Fibroblast of lung (primary cell): ENCODE measurements around the gene ATAT1. TPM values are rescaled to one million over a fixed set of nuclear protein-coding genes. Genes with fewer than 3 reads are reported as not detected.
A peak's percentile ranks its signal among the peaks of the same experiment; 100 is the strongest.

Experiments
- DNase-seq, 2 donors: peaks; one replicate each; pipeline versions ENCODE4 v3.0.0 to v3.0.0-alpha.2; 2010; ENCODE audit warnings: low read depth in 2 of 2
- H2AFZ ChIP-seq: 2 replicates; pipeline ENCODE4 v1.5.1; 2012; ENCODE audit warnings: low read length, control low read depth, inconsistent platforms
- H3K27ac ChIP-seq: 2 replicates; pipeline ENCODE4 v1.5.1; 2011; ENCODE audit warnings: low read length, control low read depth; ENCODE audit not compliant: insufficient read depth
- H3K27me3 ChIP-seq: 2 replicates; pipeline ENCODE4 v1.5.1; 2011; ENCODE audit warnings: mild to moderate bottlenecking, low read length; ENCODE audit not compliant: control insufficient read depth, insufficient read depth
- H3K36me3 ChIP-seq: 2 replicates; pipeline ENCODE4 v1.5.1; 2011; ENCODE audit warnings: low read length; ENCODE audit not compliant: control insufficient read depth, insufficient read depth
- H3K4me1 ChIP-seq: 2 replicates; pipeline ENCODE4 v1.5.1; 2011; ENCODE audit warnings: low read length; ENCODE audit not compliant: control insufficient read depth, insufficient read depth; ENCODE audit errors: extremely low read depth
- H3K4me2 ChIP-seq: 2 replicates; pipeline ENCODE4 v1.5.1; 2011; ENCODE audit warnings: low read length, control low read depth; ENCODE audit not compliant: insufficient read depth; ENCODE audit errors: extremely low read depth
- H3K4me3 ChIP-seq, 4 experiments: fragments of 200-600 bp in 1 of 4; sonication (generic) in 1 of 4; replicated peaks in 1 of 4; 2 replicates each; pipeline ENCODE4 v1.5.1; 2011 to 2016; ENCODE audit warnings: low read length in 4 of 4, low read depth in 3 of 4, mild to moderate bottlenecking in 3 of 4, control low read depth in 2 of 4, inconsistent platforms in 1 of 4, mixed read lengths in 1 of 4; ENCODE audit not compliant: insufficient read depth in 1 of 4; ENCODE audit errors: control extremely low read depth in 1 of 4
- H3K79me2 ChIP-seq: 2 replicates; pipeline ENCODE4 v1.5.1; 2012; ENCODE audit warnings: mild to moderate bottlenecking, low read length, inconsistent platforms; ENCODE audit not compliant: control insufficient read depth, insufficient read depth
- H3K9ac ChIP-seq: 2 replicates; pipeline ENCODE4 v1.5.1; 2011; ENCODE audit warnings: mild to moderate bottlenecking, low read length, control low read depth; ENCODE audit not compliant: insufficient read depth
- H3K9me3 ChIP-seq: 2 replicates; pipeline ENCODE4 v1.5.1; 2012; ENCODE audit warnings: low read depth, low read length; ENCODE audit not compliant: control insufficient read depth, insufficient read depth
- H4K20me1 ChIP-seq: 2 replicates; pipeline ENCODE4 v1.5.1; 2011; ENCODE audit warnings: low read length; ENCODE audit not compliant: control insufficient read depth, insufficient read depth; ENCODE audit errors: extremely low read depth
- EZH2 ChIP-seq: IDR thresholded peaks from 2 replicates; pipeline ENCODE4 v1.5.1; 2012; ENCODE audit warnings: low read length, control low read depth, mild to moderate bottlenecking; ENCODE audit errors: missing control alignments
- polyA plus RNA-seq, 2 donors: library from polyadenylated mRNA; depleted of rRNA in 1 of 2; stranded (reverse) in 1 of 2; unstranded in 1 of 2; fragments of >200 nt; gene quantifications; 2 replicates each; pipeline ENCODE4 v1.2.1, GENCODE V29; 2011 to 2012; ENCODE audit warnings: missing spikeins in 1 of 2
- total RNA-seq: library from RNA; depleted of rRNA; stranded (reverse); fragments of >200 nt; gene quantifications from 2 replicates; pipeline ENCODE4 v1.2.1, GENCODE V29; 2014
- TF ChIP-seq, protein P1 (sequence below), 2 donors: IDR thresholded peaks in 1 of 2; conservative IDR thresholded peaks in 1 of 2; 1 replicate in 1 of 2; 2 replicates in 1 of 2; pipeline ENCODE4 v1.5.1; 2011 to 2012; ENCODE audit warnings: low read length in 2 of 2, control low read depth in 1 of 2, inconsistent platforms in 1 of 2, low read depth in 1 of 2, mild to moderate bottlenecking in 1 of 2

Gene ATAT1
- total and polyA plus RNA-seq, 2 donors (not counting 1 experiment from before 2014, with no cell fraction given) = 5.1 to 6.8 TPM

DNA sequence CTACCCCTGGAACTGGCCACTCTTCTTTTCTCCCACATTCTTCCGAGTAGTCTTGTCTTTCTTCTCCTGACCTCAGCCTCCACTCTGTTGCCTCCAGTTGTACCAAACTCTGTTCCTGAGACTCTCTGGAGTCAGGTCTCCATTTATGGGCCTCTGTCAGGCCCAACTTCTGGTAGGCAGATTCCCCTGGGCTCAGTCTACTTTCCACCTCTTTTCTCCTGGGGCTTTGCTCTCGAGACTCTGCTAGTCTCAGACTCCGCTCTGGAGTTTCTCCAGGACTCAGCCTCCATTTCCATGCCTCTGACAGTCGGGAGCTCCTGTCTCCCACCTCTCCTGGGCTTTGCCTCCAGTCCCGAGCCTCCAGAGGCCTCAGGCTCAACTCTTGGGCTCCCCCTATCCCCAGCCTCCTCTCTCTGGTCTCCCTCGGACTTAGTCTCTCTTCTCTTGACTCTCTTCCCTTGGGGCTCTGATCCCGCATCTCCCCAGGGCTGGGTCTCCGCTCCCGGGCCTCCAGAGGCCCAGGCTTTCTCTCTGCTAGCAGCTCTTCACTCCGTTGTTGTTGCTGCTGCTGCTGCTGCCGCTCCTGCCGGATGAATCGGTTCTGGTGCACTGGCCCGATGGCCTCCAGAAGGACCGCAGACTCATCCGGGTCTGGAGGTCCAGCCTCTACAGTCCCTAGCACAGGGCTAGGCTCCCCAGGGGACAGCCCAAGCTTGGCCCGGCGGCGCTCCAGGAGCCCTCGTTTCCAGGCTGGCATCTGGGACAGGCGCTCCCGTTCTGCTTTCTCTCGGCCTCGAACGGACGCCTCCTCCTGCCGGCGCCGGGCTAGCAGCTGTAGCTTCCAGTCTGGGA lies 58.7 kb downstream of the ATAT1 start:
- Histone ChIP-seq H2AFZ (no peak overlapping the region), H3K27ac (peak overlapping the region; percentile 99), H4K20me1 (no peaks in the 10 kb centered on the region), H3K79me2 (peaks cover 92% of the 10 kb centered on the region), H3K4me3 (peak overlapping the region; percentile 80 to 95 (median 92)), H3K9ac (peak overlapping the region; percentile 63), H3K4me1 (peaks cover 26% of the 10 kb centered on the region), H3K27me3 (no peaks in the 10 kb centered on the region), H3K9me3 (no peaks in the 10 kb centered on the region), H3K36me3 (peaks cover 10% of the 10 kb centered on the region), H3K4me2 (peak overlapping the region; percentile 98)
- TF ChIP-seq, protein P1, sequence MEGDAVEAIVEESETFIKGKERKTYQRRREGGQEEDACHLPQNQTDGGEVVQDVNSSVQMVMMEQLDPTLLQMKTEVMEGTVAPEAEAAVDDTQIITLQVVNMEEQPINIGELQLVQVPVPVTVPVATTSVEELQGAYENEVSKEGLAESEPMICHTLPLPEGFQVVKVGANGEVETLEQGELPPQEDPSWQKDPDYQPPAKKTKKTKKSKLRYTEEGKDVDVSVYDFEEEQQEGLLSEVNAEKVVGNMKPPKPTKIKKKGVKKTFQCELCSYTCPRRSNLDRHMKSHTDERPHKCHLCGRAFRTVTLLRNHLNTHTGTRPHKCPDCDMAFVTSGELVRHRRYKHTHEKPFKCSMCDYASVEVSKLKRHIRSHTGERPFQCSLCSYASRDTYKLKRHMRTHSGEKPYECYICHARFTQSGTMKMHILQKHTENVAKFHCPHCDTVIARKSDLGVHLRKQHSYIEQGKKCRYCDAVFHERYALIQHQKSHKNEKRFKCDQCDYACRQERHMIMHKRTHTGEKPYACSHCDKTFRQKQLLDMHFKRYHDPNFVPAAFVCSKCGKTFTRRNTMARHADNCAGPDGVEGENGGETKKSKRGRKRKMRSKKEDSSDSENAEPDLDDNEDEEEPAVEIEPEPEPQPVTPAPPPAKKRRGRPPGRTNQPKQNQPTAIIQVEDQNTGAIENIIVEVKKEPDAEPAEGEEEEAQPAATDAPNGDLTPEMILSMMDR (conservative IDR thresholded peaks at IDR 0.05 in 1 of 2, IDR thresholded peaks at IDR 0.05 in 1 of 2; ENCODE audit: low read depth in 1 of 2, low read length in 2 of 2) = peak in 1 of 2 donors; percentile 39
- no peak for TF ChIP-seq EZH2
- DNase-seq = peak in 1 of 2 donors; percentile 34

DNA sequence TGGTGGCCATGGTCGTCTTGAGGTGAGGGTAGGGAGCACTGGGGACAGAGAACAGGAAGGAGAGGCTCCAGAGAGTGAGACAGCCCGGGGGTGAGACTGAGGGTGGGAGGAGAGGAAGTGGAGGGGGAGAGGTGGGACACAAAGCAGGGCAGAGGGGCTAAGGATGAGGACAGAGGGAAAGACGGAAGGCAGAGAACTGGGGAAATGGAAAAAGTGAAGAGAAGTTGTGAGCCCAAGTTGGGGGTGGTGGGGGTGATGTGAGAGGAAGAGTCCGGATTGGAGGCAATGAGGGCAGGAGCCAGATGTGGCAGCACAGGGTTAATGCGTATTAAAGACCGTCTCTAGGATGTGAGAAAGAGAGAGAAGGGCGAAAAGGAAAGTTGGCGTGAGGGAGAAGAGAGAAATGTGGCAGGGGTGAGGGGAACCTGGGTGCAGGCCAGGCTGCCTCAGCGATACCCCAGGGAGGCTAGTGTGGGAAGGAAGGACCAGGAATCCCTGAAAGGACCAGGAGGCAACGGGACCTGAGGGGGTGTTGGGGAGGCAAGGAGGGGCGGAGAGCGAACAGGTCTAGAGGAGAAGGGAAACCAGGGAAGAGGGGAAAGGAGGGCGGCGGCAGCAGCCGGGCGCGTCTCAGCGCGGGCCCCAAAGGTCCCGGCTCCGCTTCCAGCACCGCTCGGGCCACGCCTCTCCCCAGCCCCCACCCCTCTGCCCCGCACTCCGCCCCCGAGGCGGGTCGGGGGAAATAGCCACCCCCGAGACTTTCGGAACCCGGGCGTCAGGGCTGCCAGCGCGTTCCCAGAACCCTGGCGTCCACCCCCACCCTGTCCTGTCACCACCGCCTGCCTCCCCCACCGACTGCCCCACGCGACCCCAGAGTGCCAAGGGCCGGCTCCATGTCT lies 59.6 kb downstream of the ATAT1 start, which contains the start of gene PPP1R18:
Gene PPP1R18 (minus strand): TSS at position 637 of the 899 bp plus-strand sequence. CDS start 627 bp downstream, at position 10.
- Histone ChIP-seq H4K20me1 (no peaks in the 10 kb centered on the region), H3K79me2 (peaks cover 83% of the 10 kb centered on the region), H3K27me3 (no peaks in the 10 kb centered on the region), H3K4me1 (peaks cover 24% of the 10 kb centered on the region), H3K27ac (peak within 1 kb of the TSS; percentile 99), H3K4me2 (peak within 1 kb of the TSS; percentile 100), H3K9ac (peak within 1 kb of the TSS; percentile 97), H3K9me3 (no peaks in the 10 kb centered on the region), H2AFZ (no peak within 1 kb of the TSS), H3K4me3 (peak within 1 kb of the TSS; percentile 80 to 95 (median 92)), H3K36me3 (peaks cover 10% of the 10 kb centered on the region)
- peak in 1 of 2 donors; percentile 66 for DNase-seq
- TF ChIP-seq EZH2 = no peak
- TF ChIP-seq, protein P1 (conservative IDR thresholded peaks at IDR 0.05 in 1 of 2, IDR thresholded peaks at IDR 0.05 in 1 of 2; ENCODE audit: low read depth in 1 of 2, low read length in 2 of 2) = no peak
